HG03175 (cell line): ENCODE measurements around the gene CENATAC.
"Not testable (repeated sequence)": the region's sequence is repeated elsewhere in the genome, so short reads cannot be mapped to it uniquely, and the experiment has no call there.

Source experiments
- ATAC-seq: cut with Tn5 transposase; IDR thresholded peaks from one replicate; pipeline ENCODE4 v1.9.1; 2021; ENCODE audit warnings: mild to moderate bottlenecking, moderate library complexity; ENCODE audit not compliant: unreplicated experiment

CENATAC gene

GRCh38 chr11:118991486-118992038, 6.4 kb upstream of the CENATAC start:
- not testable (repeated sequence) for ATAC-seq

- peak; percentile 26 for ATAC-seq
Observed at GRCh38 chr11:118996926-118997626, 862 bp upstream of the CENATAC start.

- peak; percentile 9 for ATAC-seq
Observed at GRCh38 chr11:118998388-118998717, 415 bp downstream of the CENATAC start.

DNA sequence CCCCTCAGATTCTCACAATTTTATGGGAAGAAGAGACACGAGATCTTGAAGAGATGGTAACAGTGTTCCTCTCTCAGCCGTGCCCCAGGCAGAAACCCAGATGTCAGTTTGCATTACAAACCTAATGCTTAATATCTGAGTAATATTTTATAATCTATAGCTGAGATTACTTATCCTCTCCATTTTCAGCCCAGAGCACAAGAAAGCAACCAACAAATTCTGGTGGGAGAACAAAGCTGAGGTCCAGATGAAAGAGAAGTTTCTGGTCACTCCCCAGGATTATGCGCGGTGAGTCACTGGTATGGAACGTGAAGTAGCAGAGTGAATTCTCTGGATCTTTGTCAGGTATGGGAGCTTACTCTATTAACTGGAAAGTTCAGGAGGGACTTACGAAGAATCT, 884 bp downstream of the CENATAC start:
- ATAC-seq = no peak

DNA sequence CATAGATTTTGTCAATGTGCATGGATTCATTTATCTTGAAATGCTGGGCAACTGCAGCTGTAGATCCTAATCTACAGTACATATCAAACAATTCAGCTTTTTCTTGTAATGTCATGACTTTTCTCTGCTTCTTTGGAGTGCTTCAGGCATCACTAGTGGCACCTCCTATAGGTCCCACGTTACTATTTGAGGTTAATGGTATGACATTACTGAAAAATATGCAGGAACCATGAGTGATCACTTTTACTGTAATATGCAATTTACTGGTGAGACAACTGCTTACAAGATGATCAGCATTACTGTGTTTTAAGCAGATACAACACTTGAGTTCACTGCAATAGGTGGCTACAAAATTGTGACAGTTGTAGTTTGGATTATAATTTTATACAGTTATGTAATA, 3.0 kb downstream of the CENATAC start:
- no peak for ATAC-seq

- ATAC-seq = no peak
Observed at GRCh38 chr11:119006656-119007055, 8.7 kb downstream of the CENATAC start.

- no peak for ATAC-seq
Observed at GRCh38 chr11:119011476-119012053, 13.6 kb downstream of the CENATAC start.

DNA sequence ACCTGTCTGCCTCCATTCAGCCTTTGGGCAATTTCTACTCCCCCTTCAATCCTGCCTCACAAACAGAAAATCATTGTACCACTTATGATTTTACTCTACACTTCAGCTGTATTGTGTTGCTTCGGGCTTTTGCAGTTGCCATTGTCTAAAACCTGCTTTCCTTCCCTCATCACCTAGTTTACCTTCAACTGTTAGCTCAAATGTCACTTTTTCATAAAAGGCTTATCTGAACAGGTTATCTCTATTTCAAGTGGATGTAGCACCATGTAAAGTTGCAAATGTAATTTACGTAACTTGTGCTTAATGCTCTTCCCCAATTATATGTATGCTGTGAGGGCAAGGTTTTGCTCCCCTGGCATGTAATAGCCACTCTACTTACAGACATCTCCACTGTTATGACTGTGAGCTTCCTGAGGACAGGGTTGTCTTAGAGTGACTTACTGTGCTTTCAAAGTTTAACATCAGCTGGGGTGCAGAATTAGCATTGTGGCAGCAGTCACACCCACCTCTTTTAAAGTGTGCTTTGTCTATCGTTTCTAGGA, 14.8 kb downstream of the CENATAC start:
- ATAC-seq = no peak

GRCh38 chr11:119014209-119014924, 16.4 kb downstream of the CENATAC start:
- ATAC-seq = no peak

- no peak for ATAC-seq
Observed at GRCh38 chr11:119015054-119015611, 17.2 kb downstream of the CENATAC start.

- no peak for ATAC-seq
Observed at GRCh38 chr11:119016216-119017009, 18.5 kb downstream of the CENATAC start.

- not testable (repeated sequence) for ATAC-seq
Observed at GRCh38 chr11:119017377-119017776, 19.4 kb downstream of the CENATAC start.

DNA sequence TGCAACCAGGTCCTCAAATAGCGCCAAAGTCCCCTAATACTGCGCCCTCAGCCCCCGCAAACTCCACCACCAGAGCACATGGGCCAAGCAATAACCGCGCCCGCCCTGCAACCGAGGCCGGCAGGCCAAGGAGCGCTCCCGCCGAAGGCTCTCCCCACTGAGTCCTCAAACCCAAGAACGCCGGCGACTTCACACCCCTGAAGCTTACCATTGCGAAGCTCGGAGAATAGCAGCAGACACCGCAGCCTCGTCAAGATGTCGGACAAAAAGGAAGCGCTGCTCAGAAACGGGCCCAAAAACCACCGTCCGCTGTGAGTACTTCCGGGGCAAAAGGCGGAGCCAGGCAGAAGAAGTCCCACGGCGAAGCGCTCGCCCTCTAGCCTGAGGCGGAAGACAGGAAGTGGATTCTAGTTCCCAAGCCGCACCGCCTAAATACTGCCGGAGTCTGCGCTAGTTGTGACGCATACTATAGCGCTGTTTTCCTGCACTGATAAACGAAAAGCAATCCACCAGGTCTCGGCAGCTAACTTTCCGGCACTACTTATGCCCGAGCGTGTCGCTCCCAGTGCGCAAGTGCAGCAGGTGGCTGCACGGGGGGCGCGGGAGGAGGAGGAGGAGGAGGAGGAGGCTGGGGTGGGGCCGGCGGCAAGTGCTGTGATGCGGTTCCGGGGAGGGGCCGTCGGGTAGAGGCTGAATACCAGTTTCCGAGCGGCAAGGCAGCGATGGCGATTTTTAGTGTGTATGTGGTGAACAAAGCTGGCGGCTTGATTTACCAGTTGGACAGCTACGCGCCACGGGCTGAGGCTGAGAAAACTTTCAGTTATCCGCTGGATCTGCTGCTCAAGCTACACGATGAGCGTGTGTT, 20.4 kb downstream of the CENATAC start, which contains the start of the genes RPS25 and TRAPPC4:
Gene RPS25, minus strand, starts transcription at position 270 of the 865 bp plus-strand sequence. Its CDS starts 59 bp downstream, at position 211.
Gene TRAPPC4, plus strand, starts transcription at position 693 of the 865 bp plus-strand sequence. Its CDS starts 30 bp downstream, at position 723.
- peak; percentile 92 for ATAC-seq

DNA sequence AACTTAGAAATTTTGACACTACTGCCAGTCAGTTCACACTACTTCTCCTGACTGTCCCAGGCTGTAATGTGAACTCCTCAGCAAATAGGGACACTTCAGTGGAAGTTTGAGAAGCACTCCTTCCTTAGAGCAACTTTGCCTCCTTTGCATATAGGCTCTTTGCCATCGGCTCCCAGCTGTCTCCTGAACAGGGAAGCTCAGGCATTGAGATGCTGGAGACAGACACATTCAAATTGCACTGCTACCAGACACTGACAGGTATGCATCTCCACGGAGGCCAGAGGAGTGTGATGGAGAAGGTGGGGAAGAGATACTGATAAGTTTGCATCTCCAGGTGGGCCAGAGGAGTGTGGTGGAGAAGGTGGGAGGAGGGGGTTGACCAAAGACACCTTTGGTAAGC, 22.1 kb downstream of the CENATAC start:
- ATAC-seq = no peak

DNA sequence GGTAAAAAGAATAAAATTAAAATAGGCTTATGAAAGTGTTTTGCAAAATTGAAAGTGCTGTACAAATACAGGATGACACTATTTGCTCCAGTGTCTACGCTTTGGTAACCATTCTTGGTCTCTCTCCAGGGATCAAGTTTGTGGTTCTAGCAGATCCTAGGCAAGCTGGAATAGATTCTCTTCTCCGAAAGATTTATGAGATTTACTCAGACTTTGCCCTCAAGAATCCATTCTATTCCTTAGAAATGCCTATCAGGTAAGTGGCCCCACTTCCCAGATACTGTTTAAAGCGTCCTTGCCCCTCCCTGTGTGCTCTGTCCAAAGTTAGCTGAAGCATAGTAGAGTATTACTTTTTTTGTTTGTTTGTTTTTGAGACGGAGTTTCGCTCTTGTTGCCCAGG, 23.7 kb downstream of the CENATAC start:
- ATAC-seq = no peak

GRCh38 chr11:119023741-119024140, 25.8 kb downstream of the CENATAC start:
- no peak for ATAC-seq

- no peak for ATAC-seq
Observed at GRCh38 chr11:119024430-119025098, 26.6 kb downstream of the CENATAC start.

DNA sequence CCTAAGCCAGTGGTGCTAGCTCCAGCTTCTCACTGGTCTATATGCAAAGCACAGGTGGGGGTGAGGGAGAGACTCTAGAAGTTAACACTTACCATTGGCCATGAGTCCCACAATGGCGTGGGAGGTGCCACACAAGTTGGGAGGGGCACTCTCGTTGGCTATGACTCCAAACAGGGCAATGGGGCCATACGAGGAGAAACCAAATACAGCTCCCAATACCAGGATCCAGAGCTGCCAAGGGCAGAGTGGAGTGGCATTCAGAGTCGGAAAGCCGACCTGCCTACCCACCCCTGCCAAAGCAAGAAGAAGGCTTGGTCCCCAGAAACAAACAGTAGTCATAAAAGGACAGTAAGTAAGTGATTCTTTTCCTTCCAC, 27.1 kb downstream of the CENATAC start:
- ATAC-seq = no peak

- no peak for ATAC-seq
Observed at GRCh38 chr11:119025541-119025940, 27.6 kb downstream of the CENATAC start.
